Activated naive CD4-positive, alpha-beta T cell treated with anti-CD3 and anti-CD28 coated beads, Interleukin-2, amount 10 ng/mL, durations not matched to agents 7 days and 5 days (primary cell): ENCODE data around the gene CTXND2.
"Not testable (repeated sequence)": the region's sequence is repeated elsewhere in the genome, so short reads cannot be mapped to it uniquely, and the experiment has no call there.

Experiments
- CTCF ChIA-PET: fragments of 350-600 bp; sonication (Branson Sonifier 250); formaldehyde crosslinking; loops from one replicate; lab custom pipeline; 2021; ENCODE audit warnings: antibody characterized with exemption; lab: Charles Lee
- DNase-seq: peaks from one replicate; pipeline ENCODE4 v3.0.0-alpha.2; 2020
- H3K27ac Mint-ChIP-seq: one replicate; pipeline ENCODE4 v1.8.0; 2021; ENCODE audit warnings: mild to moderate bottlenecking, moderate library complexity, mixed read lengths
- H3K27me3 Mint-ChIP-seq: one replicate; pipeline ENCODE4 v1.8.0; 2021; ENCODE audit warnings: mild to moderate bottlenecking, mixed read lengths
- H3K36me3 Mint-ChIP-seq: one replicate; pipeline ENCODE4 v1.8.0; 2021; ENCODE audit warnings: mixed read lengths
- H3K4me1 Mint-ChIP-seq: one replicate; pipeline ENCODE4 v1.8.0; 2021; ENCODE audit warnings: mixed read lengths
- H3K4me3 Mint-ChIP-seq: one replicate; pipeline ENCODE4 v1.8.0; 2021; ENCODE audit warnings: mild to moderate bottlenecking, moderate library complexity, mixed read lengths
- H3K9me3 Mint-ChIP-seq: one replicate; pipeline ENCODE4 v1.8.0; 2021; ENCODE audit warnings: mixed read lengths

CTXND2 gene

DNA sequence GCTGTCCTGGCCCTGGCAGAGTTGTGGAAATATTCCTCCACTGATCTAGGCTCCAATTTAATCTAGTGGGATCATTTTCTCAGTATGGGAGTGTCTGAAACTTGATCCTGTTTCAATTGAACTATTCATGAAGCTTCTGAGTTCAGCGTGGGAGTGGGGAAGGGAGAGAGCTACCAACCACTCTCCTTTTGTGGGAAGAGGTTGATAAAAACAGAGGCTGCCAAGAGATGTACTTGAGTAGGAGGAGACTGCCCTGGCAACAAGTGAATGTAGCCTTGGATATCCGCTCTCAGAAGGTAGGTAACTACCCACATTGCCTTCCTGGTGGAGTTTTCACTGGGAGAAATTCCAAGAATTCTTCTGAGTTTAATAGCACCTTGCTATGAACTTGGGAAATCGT lies at the start of gene CTXND2:
Gene CTXND2, plus strand, starts transcription at position 119 of the 400 bp plus-strand sequence. CDS start 25,179 bp downstream, outside the sequence.
- Mint-ChIP-seq H3K9me3 (no peaks in the 10 kb centered on the region), H3K36me3 (peaks cover 3% of the 10 kb centered on the region), H3K27me3 (peaks cover 33% of the 10 kb centered on the region), H3K4me3 (no peak within 1 kb of the TSS), H3K27ac (no peak within 1 kb of the TSS), H3K4me1 (peaks cover 51% of the 10 kb centered on the region)
- CTCF ChIA-PET = no interaction called here
- DNase-seq = no peak

DNA sequence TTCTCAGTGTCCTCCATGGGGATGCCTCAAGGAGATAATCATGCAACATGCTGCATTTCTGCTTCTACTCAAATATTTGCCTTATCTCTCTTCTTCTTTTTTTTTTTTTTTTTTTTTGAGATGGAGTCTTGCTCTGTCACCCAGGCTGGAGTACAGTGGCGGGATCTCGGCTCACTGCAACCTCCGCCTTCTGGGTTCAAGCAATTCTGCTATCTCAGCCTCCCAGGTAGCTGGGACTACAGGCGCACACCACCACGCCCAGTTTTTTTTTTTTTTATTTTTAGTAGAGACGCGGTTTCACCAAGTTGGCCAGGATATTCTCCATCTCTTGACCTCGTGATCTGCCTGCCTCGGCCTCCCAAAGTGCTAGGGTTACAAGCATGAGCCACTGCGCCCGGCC lies 46.1 kb upstream of the CTXND2 start:
- H3K4me3 Mint-ChIP-seq, H3K27me3 Mint-ChIP-seq, DNase-seq, CTCF ChIA-PET, H3K9me3 Mint-ChIP-seq: not testable (repeated sequence)
- Mint-ChIP-seq H3K4me1 (peaks cover 51% of the 10 kb centered on the region), H3K27ac (peak overlapping the region; percentile 35), H3K36me3 (peaks cover 51% of the 10 kb centered on the region)

DNA sequence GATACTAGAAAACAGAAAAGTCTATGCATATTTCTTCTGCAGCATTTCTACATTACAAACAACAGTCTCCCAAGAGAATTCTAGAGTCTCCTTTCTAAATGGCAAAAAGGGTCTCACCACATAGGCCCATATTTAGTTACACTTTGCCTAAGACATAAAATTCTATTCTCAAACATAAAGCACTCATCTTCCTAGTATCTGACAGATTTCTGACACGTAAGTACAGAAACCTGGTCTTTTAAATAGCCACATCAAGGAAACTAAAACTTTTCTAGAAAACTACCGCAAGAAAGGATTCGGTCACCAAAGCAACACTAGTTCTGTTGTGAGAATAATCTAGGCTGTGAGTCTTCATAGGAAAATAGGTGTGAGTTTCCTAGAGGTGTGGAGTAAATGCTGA lies 45.3 kb upstream of the CTXND2 start:
- Mint-ChIP-seq H3K36me3 (peaks cover 52% of the 10 kb centered on the region), H3K4me1 (peaks cover 53% of the 10 kb centered on the region), H3K27me3 (no peaks in the 10 kb centered on the region), H3K27ac (peak overlapping the region; percentile 76), H3K9me3 (no peaks in the 10 kb centered on the region), H3K4me3 (peak overlapping the region; percentile 13)
- CTCF ChIA-PET = interaction anchor here (1.3 kb wide), 1 partner anchor 80 kb away, joined by 3 read pairs; no protein-coding TSS in a partner anchor
- DNase-seq = no peak

DNA sequence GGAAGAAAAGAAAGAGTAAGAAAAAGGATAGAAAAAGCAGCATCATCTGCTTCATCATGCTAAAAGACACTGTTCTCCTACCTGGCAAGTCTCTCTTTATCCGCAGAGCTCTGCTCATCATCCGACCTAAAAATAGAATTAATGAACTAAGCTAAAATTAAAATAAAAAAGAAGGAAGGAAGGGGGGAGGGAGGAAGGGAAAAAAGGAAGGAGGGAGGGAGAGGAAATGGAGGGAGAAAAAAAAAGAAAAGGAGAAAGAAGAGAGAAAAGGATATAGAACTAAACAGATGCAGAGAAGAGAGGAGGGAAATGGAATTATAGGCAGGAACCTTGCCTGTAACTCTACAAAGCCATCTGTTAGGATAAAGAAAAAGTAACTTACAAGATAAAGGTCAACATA lies 44.6 kb upstream of the CTXND2 start:
- H3K4me3 Mint-ChIP-seq = no peak overlapping the region
- CTCF ChIA-PET = interaction anchor here (1.3 kb wide), 1 partner anchor 80 kb away, joined by 3 read pairs; no protein-coding TSS in a partner anchor
- DNase-seq = no peak
- peaks cover 52% of the 10 kb centered on the region for H3K36me3 Mint-ChIP-seq
- H3K27ac Mint-ChIP-seq = peak overlapping the region; percentile 76
- H3K27me3 Mint-ChIP-seq = no peaks in the 10 kb centered on the region
- H3K4me1 Mint-ChIP-seq = peaks cover 56% of the 10 kb centered on the region
- H3K9me3 Mint-ChIP-seq = no peaks in the 10 kb centered on the region

DNA sequence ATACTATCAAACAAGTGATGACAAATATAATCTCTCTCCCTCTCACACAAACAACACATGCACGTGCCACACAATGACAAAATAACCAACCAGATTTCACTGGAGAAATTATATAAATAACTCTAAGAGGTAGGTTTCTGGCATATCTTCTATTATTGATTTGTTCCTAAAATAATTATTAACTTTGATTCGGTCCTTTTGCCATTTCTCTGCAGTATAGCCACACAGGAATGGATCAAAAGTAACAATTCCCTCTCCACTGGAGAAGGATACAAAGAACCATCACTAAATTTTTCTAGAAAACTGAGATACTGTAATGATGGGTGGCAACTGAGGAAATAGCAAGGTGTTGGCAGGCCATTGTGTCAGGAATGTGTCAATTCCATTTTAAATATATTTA lies 44.0 kb upstream of the CTXND2 start:
- no peak overlapping the region for H3K27ac Mint-ChIP-seq
- CTCF ChIA-PET = no interaction called here
- peaks cover 53% of the 10 kb centered on the region for H3K36me3 Mint-ChIP-seq

DNA sequence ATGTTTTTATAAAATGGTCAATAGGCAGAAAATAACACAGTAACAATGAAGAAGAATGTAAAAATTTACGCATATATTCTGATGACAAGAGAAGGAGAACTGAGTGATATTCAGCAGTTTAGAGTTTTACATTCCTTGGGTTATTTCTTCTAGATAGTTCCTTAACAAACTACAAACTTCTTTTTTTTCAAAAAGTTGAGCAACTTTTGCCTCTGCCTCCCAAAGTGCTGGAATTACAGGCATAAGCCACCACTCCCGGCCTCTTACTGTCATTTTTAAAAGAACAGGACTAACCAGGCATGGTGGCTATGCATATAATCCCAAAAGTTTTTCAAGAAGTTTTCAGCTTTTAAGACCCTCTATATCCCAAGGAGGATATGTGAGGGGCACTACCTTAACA lies 43.5 kb upstream of the CTXND2 start:
- Mint-ChIP-seq H3K27ac (no peak overlapping the region), H3K27me3 (no peaks in the 10 kb centered on the region)

More for the DNA sequence above, 44.0 kb upstream of the CTXND2 start:
- Mint-ChIP-seq H3K4me1 (peaks cover 60% of the 10 kb centered on the region), H3K27me3 (no peaks in the 10 kb centered on the region), H3K9me3 (no peaks in the 10 kb centered on the region), H3K4me3 (no peak overlapping the region)
- DNase-seq = no peak

DNA sequence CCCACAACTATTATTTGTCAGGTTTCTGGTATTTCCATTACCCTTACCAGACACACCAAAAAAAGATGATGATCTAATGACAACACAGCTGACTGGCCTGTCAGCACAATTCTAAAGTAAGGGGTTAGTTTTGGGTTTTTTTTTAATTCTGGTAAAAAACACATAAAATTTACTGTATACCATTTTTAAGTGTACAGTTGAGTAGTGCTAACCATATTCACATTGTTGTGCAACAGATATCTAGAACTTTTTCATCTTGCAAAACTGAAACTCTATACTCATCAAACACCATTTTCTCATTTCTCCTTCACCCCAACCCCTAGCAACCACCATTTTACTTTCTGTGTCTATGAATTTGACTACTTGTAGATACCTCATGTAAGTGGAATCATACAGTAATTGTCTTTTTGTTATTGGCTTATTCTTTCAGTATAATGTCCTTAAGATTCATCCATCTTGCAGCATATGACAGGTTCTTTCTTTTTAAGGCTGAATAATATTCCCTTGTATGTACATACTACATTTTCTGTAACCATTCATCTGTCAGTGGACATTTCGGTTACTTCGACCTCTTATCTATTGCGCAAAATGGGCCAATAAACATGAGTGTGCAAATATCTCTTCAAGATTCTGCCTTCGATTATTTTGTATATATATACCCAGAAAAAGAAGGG lies 40.3 kb upstream of the CTXND2 start:
- Mint-ChIP-seq H3K9me3 (no peaks in the 10 kb centered on the region), H3K27ac (no peak overlapping the region), H3K4me1 (peaks cover 28% of the 10 kb centered on the region), H3K4me3 (no peak overlapping the region), H3K36me3 (peaks cover 43% of the 10 kb centered on the region), H3K27me3 (no peaks in the 10 kb centered on the region)
- DNase-seq = no peak
- CTCF ChIA-PET = interaction anchor here (0.6 kb wide), 1 partner anchor 253 kb away, joined by 3 read pairs; no protein-coding TSS in a partner anchor

More for the DNA sequence above, 43.5 kb upstream of the CTXND2 start:
- no peak for DNase-seq
- H3K9me3 Mint-ChIP-seq = no peaks in the 10 kb centered on the region
- no peak overlapping the region for H3K4me3 Mint-ChIP-seq
- peaks cover 53% of the 10 kb centered on the region for H3K36me3 Mint-ChIP-seq
- peaks cover 59% of the 10 kb centered on the region for H3K4me1 Mint-ChIP-seq
- CTCF ChIA-PET = interaction anchor here (1.8 kb wide), 1 partner anchor 283 kb away, joined by 5 read pairs; no protein-coding TSS in a partner anchor

DNA sequence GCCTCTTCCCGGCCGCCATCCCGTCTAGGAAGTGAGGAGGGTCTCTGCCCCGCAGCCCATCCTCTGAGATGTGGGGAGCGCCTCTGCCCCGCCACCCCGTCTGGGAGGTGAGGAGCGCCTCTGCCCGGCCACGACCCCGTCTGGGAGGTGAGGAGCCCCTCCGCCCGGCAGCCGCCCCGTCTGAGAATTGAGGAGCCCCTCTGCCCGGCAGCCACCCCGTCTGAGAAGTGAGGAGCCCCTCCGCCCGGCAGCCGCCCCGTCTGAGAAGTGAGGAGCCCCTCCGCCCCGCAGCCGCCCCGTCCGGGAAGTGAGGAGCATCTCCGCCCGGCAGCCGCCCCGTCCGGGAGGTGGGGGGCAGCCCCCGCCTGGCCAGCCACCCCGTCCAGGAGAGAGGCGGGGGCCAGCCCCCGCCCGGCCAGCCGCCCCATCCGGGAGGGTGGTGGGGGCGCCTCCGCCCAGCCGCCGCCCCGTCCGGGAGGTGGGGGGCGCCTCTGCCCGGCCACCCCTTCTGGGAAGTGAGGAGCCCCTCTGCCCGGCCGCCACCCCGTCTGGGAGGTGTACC lies 36.1 kb upstream of the CTXND2 start:
- CTCF ChIA-PET, H3K9me3 Mint-ChIP-seq, DNase-seq, H3K27me3 Mint-ChIP-seq, H3K4me3 Mint-ChIP-seq, H3K27ac Mint-ChIP-seq: not testable (repeated sequence)
- Mint-ChIP-seq H3K36me3 (peaks cover 60% of the 10 kb centered on the region), H3K4me1 (peaks cover 11% of the 10 kb centered on the region)

DNA sequence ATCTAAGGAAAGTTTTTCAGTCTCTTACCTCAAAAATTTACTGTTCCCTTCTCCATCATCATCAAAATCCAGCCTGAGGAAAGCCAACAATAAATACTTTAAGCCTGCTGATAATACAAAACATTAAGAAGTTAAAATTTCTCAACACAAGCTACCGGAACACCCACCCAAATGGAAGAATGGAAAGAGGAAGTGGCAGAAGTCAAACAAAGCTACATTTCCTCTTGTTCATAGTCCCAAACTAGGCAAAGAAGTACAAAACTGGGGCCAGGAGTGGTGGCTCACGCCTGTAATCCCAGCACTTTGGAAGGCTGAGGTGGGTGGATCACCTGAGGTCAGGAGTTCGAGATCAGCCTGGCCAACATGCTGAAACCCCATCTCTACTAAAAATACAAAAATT lies 34.2 kb upstream of the CTXND2 start:
- H3K36me3 Mint-ChIP-seq = peaks cover 51% of the 10 kb centered on the region
- CTCF ChIA-PET, H3K27me3 Mint-ChIP-seq, H3K9me3 Mint-ChIP-seq, H3K4me1 Mint-ChIP-seq, H3K27ac Mint-ChIP-seq, DNase-seq, H3K4me3 Mint-ChIP-seq: not testable (repeated sequence)

DNA sequence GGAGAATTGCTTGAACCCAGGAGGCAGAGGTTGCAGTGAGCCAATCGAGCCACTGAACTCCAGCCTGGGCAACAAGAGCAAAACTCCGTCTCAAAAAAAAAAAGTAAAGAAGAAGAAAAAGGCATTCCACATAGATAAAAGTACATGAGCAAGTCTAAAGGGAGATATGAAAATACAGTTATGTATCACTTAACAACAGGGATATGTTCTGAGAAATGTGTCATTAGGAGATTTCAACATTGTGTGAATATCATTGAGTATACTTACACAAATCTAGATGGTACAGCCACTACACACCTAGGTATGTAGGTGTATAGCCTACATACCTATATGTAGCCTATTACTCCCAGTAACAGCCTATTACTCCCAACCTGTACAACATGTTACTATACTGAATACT lies 23.2 kb upstream of the CTXND2 start:
- H3K27ac Mint-ChIP-seq = peak overlapping the region; percentile 62
- no peaks in the 10 kb centered on the region for H3K27me3 Mint-ChIP-seq
- no peak overlapping the region for H3K4me3 Mint-ChIP-seq
- CTCF ChIA-PET = no interaction called here
- H3K4me1 Mint-ChIP-seq = peaks cover 2% of the 10 kb centered on the region
- peaks cover 31% of the 10 kb centered on the region for H3K36me3 Mint-ChIP-seq
- no peaks in the 10 kb centered on the region for H3K9me3 Mint-ChIP-seq
- DNase-seq = no peak

DNA sequence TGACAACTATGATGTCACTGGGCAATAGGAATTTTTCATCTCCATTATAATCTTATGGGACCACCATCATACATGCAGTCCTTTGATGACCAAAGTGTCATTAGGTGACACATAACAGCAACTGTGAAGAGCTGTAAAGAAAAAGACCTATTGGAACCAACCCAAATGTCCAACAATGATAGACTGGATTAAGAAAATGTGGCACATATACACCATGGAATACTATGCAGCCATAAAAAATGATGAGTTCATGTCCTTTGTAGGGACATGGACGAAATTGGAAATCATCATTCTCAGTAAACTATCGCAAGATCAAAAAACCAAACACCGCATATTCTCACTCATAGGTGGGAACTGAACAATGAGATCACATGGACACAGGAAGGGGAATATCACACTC lies 22.7 kb upstream of the CTXND2 start:
- H3K36me3 Mint-ChIP-seq = peaks cover 31% of the 10 kb centered on the region
- CTCF ChIA-PET, H3K4me1 Mint-ChIP-seq, H3K4me3 Mint-ChIP-seq, H3K9me3 Mint-ChIP-seq, H3K27me3 Mint-ChIP-seq, DNase-seq, H3K27ac Mint-ChIP-seq: not testable (repeated sequence)

DNA sequence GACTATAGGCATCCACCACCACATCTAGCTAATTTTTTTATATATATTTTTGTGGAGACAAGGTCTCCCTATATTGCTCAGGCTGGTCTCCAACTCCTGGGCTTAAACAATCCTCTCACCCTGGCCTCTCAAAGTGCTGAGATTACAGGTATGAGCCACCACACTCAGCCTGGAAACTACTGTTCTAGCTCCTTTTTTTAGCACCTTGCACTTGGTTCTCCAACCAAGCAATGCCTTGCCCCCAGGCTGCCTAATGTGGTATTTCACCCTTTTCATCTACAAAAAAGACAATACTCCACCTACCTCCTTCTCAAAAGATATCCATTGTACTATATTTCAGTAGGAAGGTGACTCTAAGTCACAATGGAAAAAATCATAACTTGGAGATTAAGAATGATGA lies 17.3 kb upstream of the CTXND2 start:
- Mint-ChIP-seq H3K27me3 (no peaks in the 10 kb centered on the region), H3K4me3 (no peak overlapping the region), H3K9me3 (no peaks in the 10 kb centered on the region), H3K27ac (no peak overlapping the region), H3K4me1 (peaks cover 26% of the 10 kb centered on the region), H3K36me3 (peaks cover 44% of the 10 kb centered on the region)
- peak; percentile 33 for DNase-seq
- CTCF ChIA-PET = interaction anchor here (0.7 to 1.4 kb wide), 3 partner anchors 49 to 241 kb away, joined by 3 read pairs; partner anchors contain the start of gene ENSA

DNA sequence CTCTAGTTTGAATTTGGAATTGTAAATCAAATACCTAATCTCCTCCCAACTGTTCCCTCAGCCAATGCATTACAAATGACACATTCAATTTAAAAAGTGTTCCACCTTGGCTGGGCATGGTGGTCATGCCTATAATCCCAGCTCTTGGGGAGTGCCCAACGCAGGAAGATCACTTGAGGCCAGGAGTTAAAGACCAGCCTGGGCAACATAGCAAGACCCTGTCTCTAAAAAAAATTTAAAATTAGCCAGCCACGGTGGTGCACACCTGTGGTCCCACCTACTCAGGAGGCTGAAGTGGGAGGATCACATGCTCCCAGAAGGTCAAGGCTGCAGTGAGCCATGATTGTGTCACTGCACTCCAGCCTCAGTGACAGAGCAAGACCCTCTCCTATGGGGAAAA lies 14.4 kb upstream of the CTXND2 start:
- H3K4me1 Mint-ChIP-seq = peaks cover 42% of the 10 kb centered on the region
- no peak overlapping the region for H3K4me3 Mint-ChIP-seq
- H3K36me3 Mint-ChIP-seq = peaks cover 39% of the 10 kb centered on the region
- CTCF ChIA-PET = no interaction called here
- H3K9me3 Mint-ChIP-seq = no peaks in the 10 kb centered on the region
- H3K27ac Mint-ChIP-seq = no peak overlapping the region
- no peaks in the 10 kb centered on the region for H3K27me3 Mint-ChIP-seq
- DNase-seq = no peak

DNA sequence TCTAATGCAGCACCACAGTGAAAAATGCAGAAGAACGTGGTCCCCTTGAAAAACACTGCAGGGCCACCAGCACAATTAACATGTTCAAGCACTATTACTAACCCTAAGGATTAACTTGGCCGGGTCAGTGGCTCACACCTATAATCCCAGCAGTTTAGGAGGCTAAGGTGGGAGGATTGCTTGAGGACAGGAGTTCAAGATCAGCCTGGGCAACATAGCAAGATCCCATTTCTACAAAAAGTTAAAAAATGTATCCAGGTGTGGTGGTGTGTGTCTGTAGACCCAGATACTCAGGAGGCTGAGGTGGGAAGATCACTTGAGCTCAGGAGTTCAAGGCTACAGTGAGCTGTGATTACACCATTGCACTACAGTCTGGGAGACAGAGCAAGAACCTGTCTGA lies 13.4 kb upstream of the CTXND2 start:
- peaks cover 30% of the 10 kb centered on the region for H3K36me3 Mint-ChIP-seq
- no peak for DNase-seq
- H3K27me3 Mint-ChIP-seq = no peaks in the 10 kb centered on the region
- CTCF ChIA-PET = no interaction called here
- H3K27ac Mint-ChIP-seq = peak overlapping the region; percentile 68
- no peak overlapping the region for H3K4me3 Mint-ChIP-seq
- H3K9me3 Mint-ChIP-seq = no peaks in the 10 kb centered on the region
- H3K4me1 Mint-ChIP-seq = peaks cover 44% of the 10 kb centered on the region
